CD1c-positive myeloid dendritic cell (primary cell): ENCODE measurements around the gene PLEKHM2.

Experiments
- DNase-seq: peaks from one replicate; pipeline ENCODE4 v3.0.0-alpha.2; 2016; ENCODE audit errors: extremely low spot score

The PLEKHM2 gene

DNA sequence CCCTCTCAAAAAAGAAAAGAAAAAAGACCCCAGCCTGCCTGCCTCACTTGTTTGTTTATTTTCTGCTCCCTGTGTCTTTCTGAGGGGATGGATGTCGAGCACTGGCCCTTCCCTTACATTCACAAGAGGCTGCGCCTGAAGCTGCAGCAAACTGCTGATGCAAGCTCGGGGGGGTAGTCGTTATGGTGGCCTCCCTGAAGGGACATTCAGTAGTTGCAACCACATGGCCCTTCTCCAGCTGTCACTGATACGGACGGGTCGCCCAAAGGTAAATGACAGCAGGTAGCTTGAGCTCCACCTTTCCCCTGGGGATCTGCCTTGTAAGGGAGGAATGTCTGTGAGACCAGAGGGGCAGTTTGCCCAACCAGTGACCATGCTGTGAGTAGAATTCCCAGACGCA, 17.7 kb downstream of the PLEKHM2 start:
- DNase-seq, result no peak

DNA sequence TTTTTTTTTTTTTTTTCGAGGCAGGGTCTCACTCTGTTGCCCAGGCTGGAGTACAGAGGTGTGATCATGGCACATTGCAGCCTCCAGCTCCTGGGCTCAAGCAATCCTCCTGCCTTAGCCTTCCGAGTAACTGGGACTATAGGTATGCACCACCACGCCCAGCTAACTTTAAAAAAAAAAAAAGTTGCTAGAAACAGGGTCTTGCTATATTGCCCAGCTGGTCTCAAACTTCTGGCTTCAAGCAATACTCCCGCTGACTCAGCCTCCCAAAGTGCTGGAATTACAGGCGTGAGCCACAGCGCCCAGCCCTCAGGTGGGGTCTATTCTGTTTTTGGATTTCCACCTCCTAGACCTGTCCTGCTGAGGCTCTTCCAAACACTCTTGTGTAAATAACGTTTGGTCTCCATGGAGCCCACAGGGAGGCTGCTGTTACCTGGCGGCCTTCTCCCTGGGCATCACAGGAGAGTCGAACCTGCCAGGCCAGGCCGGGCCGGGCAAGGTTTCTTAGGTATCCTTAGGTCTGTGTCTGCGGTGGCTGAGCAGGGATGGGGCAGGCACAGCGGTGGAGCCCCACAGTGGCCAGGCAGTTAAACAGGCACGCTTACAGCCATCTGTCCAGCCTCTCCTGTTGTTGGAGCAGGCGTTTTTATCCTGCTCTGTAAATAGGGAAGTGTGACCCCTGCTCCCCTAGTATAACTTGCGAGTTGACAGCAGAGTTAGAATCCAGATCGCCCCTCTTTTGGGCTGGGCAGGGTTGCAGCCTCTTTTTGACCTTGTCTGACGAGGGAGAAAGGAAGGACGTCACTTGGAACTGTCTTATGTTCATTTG, 18.8 kb downstream of the PLEKHM2 start:
- DNase-seq, result no peak

DNA sequence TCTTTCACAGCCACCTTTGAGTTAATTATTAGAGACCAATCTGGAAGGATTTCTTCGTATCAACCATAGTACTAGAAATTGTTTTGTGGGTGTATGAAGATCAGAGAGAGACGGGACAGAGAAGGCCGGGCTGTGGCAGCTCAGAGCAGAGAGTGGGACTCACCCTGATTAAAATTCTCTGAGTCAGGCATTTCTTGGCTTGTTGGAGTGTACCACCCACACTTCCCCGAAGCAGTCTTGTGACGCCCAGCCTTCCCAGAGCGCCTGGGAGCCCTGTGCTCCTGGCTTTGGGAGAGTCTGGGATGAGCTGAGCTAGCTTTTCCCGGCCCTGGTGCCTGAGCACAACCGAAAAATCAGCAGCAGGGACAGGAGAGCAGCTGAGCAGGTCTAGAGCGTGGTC, 19.4 kb downstream of the PLEKHM2 start:
- peak; percentile 56 for DNase-seq

DNA sequence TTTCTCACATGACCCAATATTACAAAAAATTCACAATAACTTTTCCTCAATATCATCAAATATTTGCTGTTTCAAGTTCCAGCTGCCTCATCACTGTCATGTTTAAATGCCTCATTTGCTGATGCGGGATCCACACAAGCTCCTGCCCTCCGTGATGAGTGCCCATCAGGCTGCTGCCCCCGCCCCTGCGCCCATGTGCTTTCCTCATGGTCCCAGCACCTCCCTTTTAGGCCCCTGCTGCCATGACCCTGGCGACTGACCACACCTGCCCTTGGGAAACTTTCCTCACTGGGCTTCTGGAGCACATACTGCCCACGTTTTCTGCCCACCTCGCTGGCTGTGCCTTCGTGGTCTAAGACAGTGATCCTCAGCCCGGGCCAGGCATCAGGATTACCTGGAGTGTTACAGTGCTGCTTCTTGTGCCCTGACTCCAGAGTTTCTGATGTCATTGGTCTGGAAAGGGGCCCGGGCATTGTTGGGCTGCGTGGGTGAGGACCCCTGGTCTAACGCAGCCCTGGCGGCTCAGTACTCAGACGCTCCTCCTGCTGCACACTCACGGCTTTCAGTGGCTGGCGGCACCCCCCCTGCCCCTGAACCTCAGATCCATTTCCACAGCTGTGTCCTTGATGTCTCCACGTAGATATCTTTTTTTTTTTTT, 20.5 kb downstream of the PLEKHM2 start:
- DNase-seq, result no peak

DNA sequence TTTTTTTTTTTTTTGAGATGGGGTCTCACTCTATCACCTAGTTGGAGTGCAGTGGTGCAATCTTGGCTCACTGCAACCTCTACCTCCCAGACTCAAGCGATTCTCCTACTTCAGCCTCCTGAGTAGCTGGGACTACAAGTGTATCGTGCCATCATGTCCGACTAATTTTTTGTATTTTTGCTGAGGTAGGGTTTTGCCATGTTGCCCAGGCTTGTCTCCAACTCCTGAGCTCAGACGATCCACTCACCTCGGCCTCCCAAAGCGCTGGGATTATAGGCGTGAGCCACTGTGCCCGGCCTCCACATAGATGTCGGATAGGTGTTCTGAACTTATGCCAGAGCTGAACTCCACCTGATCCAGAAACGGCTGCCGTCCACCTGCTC, 21.1 kb downstream of the PLEKHM2 start:
- no peak for DNase-seq

DNA sequence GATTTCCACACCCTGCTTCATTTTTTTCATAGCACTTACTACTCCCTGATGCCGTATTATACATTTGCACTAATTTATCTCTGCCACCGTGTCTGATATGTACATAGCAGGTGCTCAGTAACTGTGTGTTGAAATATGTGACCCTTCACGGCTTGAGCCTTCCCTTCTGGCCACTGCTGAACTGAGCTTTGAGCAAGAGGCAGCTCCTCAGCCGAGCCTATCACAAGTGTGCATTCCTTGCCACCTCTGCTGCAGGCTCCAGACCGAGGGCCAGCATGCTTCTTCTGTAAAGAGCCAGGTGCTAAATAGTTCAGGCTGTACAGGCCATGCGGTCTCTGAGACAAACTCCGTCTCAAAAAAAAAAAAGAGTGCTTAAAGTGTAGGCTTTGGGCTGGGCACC, 22.6 kb downstream of the PLEKHM2 start:
- no peak for DNase-seq

DNA sequence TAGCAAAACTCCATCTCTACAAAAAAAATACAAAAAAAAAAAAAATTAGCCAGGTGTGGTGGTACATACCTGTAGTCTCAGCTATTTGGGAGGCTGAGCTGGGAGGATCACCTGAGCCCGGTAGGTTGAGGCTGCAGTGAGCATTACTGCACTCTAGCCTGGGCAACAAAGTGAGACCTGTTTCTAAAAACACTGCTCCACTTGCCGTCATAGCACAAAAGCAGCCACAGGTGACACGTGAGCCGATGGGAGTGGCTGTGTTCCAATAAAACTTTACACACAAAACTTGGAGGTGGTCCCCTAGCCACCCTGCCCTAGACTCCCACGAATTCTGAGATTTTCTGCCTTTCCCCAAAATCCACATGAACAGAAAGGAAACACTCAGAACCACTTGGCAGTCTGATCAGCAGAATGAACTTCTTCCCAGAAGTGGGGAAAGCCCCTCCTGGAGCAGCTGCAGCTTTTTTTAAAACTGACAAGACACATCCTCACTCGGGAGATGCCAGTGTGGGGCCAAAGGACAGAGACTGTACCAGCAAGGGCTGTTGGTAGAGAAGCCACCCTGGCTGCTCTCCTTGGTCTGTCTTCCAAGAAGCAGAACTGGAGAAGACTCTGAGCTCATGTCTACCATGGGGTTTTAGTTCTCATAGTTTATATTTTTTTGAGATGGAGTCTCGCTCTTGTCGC, 23.3 kb downstream of the PLEKHM2 start:
- DNase-seq, result no peak

DNA sequence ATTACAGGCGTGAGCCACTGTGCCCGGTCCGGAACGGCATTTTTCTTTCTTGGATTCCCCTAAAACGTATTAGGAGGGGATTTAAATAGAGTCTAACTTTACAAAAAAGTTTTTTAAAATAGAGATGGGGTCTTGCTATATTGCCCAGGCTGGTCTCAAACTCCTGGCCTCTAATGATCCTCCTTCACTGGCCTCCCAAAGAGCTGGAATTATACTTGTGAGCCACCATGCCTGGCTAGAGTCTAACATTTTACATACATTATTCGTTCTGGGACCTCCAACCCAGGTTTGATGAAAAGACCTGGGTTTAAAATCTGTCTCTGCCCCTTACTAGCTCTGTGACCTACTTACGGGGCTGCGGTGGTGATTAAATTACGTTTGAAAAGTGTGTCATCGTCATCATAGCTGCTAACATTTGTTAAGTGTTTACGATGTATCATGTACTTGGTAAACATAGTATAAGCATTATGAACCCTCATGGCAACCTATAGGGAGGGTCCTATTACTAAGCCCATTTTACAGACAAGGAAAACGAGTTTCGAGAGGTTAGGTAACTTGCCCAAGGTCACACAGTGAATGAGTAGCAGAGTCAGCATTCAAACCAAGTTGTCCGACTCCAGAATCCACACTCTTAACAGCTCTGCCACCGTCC, 24.5 kb downstream of the PLEKHM2 start:
- no peak for DNase-seq

DNA sequence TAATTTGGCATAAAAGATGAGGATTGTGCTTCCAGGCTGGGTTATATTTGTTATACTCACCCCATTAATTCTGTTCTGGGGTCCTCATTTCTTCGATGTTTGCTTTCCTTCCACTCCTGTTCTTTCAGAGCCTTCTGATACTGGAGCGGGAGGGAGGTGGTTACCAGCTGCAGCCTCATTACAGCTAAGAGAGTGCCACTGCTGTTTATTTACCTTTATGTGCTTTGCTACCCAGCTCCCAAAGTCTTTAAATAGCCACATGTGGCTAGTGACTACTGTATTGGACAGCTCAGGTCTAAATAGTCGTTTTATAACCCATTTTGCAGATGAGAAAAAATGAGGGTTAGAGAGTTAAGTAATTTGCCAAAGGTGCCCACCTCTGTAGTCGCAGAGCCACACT, 25.1 kb downstream of the PLEKHM2 start:
- no peak for DNase-seq

DNA sequence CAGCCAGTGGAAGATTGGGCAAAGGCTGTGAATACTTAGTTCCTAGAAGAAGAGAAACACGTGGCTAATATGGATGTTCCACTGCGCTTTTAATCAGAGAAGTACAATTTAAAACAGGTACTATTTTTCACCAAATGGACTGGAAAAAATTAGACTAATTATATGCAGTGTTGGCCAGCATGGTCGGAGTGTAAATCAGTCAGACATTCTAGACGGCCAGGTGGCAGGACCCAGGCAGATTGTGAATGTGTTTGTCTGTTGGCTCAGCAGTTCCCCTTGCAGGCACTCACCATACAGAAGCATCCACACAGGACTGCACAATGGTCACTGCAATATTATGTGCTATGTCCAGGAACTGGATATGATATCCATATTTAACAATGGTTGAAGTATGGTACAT, 28.0 kb downstream of the PLEKHM2 start:
- DNase-seq, result no peak

DNA sequence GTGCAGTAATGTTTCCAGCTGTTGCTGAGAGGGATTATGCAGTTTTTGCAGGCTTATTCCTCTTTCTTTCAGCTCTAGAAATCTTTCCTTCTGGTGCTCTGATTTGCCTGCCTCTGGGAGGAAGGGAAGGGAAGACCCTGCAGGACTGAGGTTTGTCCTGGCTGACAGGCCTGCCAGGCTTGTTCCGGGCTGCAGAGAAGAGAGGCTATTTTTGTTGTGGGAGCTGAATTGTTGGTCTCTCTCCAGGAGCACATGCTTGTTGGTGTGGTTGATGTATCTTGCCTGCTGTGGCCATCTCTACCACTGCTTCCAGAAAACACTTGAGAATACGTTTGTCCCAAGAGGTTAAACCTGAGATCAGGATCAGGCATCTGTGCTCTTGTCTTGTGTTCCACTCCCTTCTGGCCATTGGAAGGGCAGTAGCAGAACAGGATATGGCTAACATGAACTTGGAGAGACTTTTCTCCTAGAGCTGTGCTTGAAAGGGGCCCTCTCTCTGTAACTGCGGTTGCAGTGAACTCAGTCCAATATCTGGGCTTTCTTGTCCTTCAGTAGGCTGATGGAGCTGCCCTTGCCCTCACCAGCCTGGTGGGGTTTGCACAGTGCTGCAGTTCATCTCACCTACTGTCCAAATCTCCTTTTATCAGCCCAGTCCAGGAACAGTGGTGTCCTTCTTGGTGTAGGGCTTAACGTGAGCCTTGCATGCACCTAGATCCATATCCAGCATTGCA, 30.5 kb downstream of the PLEKHM2 start:
- no peak for DNase-seq

DNA sequence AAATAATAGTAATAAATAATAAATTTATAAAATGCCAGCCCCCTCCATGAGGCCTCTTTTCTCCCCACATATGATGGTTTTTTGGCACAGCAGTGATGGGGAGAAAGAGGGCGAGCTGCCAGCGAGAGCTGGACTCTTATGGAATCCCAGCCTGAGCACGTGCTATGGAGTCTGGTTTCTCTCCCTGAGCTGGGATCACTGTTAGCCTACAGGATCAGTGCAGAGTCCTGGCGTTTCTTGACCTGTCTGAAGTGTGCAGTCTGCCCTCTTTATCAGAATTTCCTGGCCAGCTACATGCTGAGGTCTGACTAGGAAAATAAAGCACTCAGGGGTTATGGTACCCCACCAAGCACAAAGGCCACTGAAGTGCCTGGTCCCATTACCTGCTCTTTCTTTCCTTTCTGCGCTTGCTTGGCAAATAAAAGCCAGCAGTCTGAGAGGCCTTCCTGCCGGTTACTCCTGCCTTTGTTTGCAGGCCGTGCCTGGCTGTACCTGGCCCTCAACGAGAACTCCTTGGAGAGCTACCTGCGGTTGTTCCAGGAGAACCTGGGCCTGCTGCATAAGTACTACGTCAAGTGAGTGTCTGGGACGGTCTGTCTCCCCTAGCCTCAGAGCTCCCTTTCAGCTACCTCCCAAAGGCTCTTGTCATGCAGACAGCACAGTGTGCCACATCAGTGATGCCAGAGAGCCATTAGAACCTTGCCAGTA, 33.5 kb downstream of the PLEKHM2 start:
- DNase-seq, result no peak

DNA sequence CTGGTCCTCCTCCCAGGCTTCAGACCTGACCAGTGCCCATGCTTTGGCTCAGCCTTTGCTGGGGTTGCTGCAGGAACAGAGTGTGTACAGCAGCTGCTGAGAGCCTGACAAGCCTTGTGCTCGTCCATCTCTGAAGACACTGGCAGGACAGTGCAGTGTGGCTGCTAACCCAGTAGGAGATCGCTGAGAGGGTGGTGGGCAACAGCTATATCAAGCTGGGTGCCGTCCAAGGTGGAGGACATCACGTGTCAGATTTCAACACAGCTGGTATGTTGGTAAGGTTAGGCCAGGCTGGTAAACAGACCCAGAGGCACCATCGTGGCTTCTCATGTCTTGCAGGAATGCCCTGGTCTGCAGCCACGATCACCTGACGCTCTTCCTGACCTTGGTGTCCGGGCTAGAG, 34.1 kb downstream of the PLEKHM2 start:
- no peak for DNase-seq

DNA sequence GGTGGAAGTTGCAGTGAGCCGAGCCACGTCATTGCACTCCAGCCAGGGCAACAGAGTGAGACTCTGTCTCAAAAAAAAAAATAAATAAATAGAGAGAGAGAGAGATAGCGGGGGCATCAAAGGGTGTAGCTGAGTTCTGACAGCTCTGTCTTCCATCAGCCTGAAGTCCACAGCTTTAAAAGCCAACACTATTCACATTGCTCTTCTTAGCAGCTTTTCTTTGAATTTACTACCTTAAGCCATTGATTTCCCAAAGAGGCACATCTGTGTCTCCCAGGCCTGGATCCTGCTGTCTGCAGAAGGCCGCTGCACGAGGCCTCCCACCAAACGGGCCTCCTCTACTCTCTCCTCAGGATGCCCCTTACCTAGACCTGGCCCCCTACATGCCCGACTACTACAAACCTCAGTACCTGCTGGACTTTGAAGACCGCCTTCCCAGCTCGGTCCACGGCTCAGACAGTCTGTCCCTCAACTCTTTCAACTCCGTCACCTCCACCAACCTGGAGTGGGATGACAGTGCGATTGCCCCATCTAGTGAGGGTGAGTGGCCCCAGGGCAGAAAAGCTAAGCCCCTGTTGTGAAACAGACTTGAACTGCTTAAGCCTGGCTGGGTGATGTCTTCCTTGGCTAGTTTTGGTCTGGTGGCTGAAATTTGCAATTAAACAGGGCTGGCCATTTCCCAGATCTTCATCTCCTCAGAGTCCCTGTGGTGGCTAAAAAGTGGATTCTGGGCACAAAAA, 35.4 kb downstream of the PLEKHM2 start:
- no peak for DNase-seq

DNA sequence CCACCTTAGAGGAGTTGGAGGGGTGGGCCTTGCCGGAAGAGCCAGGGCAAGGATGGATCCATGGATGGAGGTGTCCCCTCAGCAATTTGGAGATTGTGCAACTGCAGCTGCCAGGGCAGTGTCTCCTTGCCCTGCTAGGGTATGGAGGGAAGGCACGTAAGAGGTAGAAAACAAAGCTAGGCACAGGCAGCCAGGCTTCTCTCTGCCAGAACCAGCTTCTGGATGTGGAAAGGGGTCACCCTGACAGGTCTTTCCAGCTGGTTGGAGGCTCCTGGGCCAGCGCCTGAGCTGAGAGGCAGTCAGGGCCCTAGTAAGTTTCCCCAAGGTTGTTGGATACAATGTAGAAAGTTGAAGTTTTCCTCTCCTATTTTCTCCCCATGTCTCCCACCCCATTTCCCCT, 36.7 kb downstream of the PLEKHM2 start:
- DNase-seq, result no peak

DNA sequence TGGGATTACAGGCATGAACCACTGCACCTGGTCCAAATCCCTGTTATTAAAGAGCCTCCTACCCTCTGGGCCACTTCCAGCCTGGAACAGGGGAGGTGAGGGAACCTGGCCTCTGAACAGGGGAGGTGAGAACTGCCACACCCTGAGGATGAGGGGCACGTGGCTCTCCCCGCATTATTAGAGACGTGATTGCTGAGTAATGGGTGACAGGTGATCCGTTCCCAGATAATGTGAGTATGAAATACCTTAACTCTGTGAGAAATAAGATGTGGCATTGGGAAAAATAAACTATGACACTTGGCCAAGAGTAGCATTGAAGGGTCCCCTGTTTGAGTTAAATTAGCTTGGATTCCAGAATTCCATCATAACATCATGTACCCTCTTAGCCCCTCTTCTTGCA, 38.3 kb downstream of the PLEKHM2 start:
- DNase-seq, result no peak

DNA sequence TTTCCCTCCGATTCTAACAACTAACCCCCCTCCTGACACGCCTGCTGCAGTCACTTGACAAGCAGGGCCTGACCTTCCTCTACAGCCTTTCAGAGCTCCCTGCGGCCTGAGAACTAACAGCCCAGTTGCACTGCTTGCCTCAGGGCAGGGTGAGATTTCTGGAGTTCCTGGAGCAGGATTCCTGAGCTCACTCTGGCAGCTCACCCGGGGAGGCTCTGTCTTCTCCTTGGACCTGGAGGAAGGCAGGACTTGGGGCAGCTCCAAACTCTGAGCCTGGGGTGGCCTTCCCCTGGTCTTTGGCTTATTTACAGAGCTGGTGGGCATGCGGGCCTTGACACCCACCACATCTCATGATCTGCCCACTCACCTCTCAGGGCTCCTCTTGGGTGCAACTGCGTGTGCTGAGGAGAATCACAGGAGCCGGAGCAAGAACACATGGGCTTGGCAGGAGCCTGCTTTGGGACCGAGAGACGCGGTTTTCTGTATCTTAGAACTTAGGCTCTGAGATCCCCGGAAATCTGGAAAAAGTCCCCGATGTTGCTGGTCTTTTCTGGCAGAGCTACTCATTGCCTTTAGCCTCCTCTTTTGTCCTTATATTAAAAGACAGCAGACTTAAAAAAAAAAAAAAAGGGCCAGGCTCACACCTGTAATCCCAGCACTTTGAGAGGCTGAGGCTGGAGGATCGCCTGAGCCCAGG, 38.9 kb downstream of the PLEKHM2 start:
- no peak for DNase-seq

DNA sequence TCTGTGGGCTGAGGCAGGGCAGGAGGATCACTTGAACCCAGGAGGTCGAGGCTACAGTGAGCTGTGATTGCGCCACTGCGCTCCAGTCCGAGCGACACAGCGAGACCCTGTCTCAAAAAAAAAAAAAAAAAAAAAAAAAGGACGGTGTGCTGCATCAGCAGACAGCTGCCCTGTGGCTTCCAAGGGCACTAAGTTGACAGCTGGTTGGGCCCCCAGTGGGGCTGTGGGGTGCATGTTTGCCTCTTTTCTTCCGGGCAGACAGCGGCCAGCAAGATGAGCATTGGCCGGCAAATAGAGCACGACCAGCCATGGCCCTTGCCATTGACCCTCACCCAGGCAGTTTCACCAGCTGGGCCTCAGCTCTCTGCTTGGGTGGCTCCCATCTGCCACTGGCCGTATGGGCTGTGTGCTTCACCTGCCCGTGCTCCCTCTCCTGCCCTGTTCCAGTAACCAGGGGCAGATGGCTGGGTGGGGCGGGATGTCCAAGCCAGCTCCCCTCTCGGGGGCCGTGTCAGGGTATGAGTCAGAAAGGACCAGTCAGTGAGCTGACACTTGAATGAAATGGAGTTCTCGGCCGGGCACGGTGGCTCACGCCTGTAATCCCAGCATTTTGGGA, 39.6 kb downstream of the PLEKHM2 start:
- no peak for DNase-seq
